ENCODE data around the gene MSMB.
"Not testable (repeated sequence)": the region's sequence is repeated elsewhere in the genome, so short reads cannot be mapped to it uniquely, and the experiment has no call there.

The MSMB gene

DNA sequence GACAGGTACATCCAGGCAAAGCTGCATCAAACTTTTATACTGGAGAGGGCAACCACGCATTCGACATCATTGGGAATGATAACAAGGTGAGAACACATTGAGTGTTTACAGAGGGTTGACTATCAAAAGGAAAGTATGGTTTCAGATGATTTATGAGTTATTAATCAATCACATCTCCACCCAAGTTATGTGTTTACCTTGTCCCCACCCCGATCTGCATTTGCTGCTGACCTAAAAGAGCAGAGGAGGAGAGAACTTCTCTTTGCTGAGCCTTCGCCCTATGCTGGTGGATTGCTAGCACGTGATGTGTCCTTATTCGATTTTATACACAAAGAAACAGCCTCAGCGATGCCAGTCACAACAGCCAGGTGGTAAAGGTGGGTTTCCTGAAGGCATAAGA is at the start of gene MSMB:
Gene MSMB (minus strand): TSS at position 9 of the 400 bp plus-strand sequence. CDS start 32 bp downstream, outside the sequence.
- DNase-seq, result no peak

DNA sequence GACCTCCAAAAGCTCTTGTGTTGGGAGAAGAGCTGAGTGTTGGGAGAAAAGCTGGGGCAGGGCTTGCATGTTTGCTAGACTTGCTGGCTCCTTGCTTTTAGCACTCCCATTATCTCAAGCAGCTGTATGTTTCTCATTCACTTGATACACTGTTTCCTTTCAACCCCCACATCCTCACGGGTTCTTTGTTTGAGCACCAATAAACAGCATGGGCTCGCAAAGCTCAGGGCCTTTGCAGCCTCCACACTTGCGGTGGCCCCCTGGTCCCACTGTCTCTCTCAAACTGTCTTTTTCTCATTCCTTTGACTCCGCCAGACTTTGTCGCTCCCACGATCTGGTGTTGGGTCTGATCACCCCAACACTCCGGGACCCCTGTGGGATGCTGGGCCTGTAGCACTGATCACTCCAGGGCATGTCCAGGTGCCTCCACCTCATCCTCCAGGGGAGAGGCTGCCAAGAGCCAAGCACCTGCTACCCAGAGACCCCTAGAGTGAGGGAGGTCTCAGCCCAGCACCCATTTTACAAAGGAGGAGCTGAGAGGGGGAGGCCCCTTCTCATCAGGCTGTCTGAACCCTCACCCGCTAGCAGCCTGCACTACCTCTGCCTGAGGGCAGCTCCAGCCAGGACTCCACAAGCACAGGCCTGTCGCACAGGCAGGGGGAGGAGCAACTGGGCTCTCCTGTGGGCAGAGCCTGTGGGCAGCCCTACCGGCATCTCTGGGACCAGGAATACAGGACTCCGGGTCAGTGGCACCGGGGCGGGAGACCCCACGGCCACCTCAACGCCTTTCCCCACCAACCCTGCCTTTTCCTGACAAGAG is 49.1 kb upstream of the MSMB start:
- DNase-seq, result no peak

DNA sequence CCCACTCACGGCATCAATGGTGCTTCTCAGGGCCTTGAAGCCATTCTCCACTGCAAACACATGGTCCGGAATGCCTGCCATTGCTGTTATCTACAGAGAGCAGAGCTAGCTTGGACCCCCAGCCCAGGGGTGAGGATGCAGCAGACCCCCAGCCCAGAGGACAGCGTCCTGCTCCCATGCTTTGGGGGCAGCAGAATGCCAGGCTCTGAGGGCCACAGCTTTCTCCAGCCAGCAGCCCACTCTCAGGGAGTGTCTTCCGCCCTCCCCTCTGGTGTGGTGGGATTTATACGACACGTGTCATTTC is 48.1 kb upstream of the MSMB start:
- no peak for DNase-seq

DNA sequence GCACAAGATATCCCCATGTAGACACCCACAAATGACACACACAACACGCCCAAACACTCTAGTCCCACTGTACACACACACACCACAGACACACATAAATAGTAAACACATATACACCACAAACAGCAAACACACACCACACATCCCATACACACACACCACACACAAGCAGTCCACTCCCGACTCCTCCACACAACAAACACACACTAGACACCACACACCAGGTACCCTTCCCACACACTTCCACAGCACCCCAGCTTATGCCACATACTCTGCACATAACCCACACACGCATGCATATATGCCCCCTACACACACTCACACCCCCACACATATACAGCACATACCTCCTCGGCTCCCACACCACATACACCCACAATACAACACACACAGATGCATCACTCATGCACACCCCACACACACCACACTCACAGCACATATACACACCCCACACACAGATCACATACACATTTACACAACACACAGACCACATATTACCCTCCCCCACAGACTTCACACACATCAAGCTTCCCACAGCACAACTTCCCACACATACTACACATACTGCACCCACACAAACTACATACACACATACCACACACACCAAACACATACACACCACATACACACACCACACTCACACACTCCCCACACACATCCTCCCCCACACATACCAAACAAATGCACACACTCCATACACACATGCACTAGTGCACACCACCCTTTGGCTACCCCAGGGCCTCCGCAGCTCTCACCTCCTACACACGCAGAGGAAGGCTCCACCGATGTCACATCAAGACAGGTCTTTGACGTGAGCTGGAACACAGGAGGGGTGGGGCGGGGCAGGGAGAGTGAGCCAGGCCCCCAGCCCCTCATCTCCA is 47.5 kb upstream of the MSMB start:
- not testable (repeated sequence) for DNase-seq

- no peak for DNase-seq
Measured at GRCh38 chr10:46092524-46093081, 46.5 kb upstream of the MSMB start.

GRCh38 chr10:46091828-46092523 is 45.9 kb upstream of the MSMB start:
- no peak for DNase-seq

DNA sequence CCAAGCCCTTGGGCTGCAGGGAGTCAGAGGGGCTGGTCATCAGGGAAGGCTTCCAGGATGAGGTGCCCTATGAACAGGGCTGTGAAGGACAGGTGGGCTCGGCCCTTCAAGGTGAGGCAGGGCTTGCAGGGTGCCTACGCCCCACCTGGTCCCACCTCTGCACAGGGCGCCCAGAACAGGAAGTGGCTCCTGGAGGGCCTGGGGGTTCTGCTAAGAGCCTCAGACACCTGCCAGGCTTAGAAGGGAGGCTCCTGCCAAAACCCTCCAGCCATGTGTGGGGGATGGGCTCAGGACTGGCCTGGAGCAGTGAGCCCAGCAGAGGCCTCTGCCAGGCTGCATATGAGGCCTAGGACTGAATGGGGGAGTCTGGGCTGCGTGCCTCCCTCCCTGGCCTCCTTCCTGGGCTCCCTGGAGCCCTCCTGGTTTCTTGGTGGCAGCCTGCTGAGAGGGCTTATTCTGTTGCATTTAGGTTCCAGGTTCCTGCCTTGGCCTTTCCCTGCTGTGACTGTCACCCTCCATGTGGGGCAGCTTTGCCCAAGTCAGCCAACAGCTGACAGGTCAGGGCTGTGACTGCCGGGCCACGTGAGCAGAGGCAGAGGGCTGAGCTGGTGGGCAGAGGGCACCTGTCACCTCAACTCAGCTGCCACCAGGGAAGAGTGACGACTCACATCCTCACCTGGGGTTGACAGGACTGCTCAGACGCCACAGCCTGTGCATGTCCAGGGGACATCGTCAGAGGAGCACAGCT is 45.2 kb upstream of the MSMB start:
- DNase-seq, result no peak

DNA sequence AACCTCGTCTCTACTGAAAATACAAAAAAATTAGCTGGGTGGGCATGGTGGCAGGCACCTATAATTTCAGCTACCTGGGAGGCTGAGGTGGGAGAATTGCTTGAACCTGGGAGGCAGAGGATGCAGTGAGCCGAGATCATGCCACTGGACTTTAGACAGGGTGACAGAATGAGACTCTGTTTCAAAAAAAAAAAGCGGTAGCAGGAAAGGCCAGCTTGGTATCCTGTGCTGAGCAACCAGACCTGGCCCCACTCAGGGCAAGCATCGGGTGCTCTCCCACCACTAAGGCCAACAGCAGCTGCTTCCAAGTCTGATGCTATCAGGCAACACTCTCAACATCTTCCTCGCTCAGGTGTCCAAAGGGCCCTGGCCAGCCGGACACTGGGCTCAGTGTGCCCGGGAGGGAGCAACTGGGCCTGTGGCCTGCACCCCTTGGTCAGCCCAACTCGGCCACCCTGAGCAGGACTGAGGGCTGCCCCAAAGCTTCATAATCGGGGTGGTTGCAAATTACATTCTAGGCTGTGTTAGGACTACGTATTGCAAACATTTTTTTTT is 44.3 kb upstream of the MSMB start:
- DNase-seq, result no peak

DNA sequence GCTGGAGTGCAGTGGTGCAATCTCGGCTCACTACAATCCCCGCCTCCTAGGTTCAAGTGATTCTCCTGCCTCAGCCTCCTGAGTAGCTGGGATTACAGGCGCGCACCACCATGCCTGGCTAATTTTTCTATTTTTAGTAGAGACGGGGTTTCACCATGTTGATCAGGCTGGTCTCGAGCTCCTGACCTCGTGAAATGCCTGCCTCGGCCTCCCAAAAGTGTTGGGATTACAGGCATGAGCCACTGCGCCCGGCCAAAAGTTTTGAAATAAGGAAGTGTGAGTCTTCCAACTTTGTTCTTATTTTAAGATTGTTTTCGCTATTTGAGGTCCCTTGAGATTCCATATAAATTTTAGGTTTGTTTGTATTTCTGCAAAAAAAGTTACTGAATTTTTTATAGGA is 41.3 kb upstream of the MSMB start:
- not testable (repeated sequence) for DNase-seq

- DNase-seq, result no peak
Measured at GRCh38 chr10:46084321-46085165, 38.5 kb upstream of the MSMB start.

GRCh38 chr10:46080886-46081285 is 34.8 kb upstream of the MSMB start:
- DNase-seq, result no peak

DNA sequence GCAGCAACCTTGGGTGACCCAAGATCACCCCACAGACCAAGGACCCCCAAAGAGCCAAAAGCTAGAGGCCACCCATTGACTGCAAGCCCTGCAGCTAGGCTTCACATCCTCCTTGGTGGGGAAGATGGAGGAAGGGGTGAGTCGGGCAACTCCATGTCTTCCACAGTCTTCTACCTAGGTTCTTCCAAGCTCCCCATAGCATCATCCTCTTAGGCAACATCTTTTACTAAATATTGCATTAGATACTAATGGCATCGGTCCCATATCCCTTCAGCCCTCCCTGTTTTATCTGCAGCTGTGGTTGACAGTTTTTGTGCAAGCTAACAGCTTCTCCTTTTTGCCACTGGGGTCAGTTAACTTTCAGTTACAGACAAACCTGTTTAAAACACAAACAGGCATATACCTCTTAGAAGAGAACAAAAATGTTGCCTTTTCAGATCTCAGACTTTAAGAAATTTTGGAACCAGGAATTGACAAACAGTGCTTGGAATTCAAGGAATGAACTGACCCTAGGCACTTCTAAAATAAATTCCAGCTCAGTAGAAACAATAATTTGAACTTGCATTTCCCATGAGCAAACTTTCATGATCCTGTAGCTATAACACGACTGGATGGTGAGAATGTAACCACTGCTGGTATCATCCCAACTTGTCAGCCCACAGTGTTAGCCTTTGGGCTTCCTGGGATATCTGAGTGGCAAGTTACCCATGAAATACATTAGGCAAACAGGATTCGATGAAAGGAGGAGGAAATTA is 33.9 kb upstream of the MSMB start:
- DNase-seq, result no peak

GRCh38 chr10:46077731-46078413 is 31.8 kb upstream of the MSMB start:
- no peak for DNase-seq

GRCh38 chr10:46077141-46077554 is 31.1 kb upstream of the MSMB start:
- no peak for DNase-seq

- DNase-seq, result no peak
Measured at GRCh38 chr10:46075869-46076268, 29.8 kb upstream of the MSMB start.

DNA sequence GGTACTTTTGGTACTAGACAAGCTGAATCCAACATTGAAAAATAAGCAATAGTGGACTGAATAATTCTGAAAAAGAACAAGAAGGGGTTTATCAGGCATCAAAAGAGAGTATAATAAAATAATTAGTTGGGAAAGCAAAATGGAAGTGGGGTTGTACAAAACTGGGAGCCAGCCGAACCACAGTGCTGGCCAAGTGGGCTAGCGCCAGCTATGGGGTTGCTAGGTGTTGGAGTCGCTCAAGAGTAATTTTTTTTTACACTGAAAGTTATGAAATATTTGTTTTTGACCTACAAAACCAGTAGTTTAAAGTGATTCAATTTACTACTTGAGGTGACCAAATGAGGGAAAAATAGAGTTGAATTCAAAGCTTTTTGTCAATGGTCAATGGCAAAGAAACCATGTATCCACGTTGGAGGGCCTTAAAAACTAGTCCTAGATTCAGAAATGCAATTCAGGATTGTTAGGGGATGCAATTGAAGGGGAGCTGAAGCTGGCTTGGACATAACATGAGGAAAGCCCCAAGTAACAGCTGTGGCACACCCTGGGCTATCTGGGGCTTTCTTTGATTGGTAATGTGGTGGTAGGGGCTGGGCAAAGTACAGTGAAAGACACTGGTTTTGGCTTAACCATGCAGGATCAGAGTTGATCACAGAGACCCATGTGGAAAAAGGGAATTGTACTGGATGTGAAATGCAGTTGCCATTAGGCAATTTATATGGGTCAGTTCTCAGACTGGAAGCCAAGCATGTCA is 28.3 kb upstream of the MSMB start:
- no peak for DNase-seq

- DNase-seq, result no peak
Measured at GRCh38 chr10:46073564-46073963, 27.5 kb upstream of the MSMB start.

- no peak for DNase-seq
Measured at GRCh38 chr10:46070749-46071148, 24.7 kb upstream of the MSMB start.
